Panc1 (cell line): ENCODE results near the gene SLC6A6. TPM values are rescaled to one million over a fixed set of nuclear protein-coding genes. Genes with fewer than 3 reads are reported as not detected.

Source experiments
- ATAC-seq: fragments of 200-7000 bp; cut with Tn5 transposase; 2 replicates; pipeline ENCODE4 v1.9.1; 2020; ENCODE audit warnings: mild to moderate bottlenecking, moderate library complexity
- BruUV-seq: library from RNA; stranded (reverse); fragments of 400-500 nt; replicated peaks from 2 replicates; lab custom pipeline; 2021; lab: Mats Ljungman, UMichigan
- CTCF ChIA-PET: fragments of 300-600 bp; sonication (Branson Sonifier 250); formaldehyde crosslinking; loops from one replicate; lab custom pipeline; 2022; ENCODE audit warnings: antibody characterized with exemption; lab: Charles Lee
- POLR2A ChIA-PET: fragments of 300-600 bp; sonication (Branson Sonifier 250); formaldehyde crosslinking; loops from one replicate; lab custom pipeline; 2022; ENCODE audit warnings: antibody characterized with exemption; lab: Charles Lee
- DNase-seq: peaks from one replicate; pipeline ENCODE4 v3.0.0-alpha.2; 2010; ENCODE audit warnings: low read depth, low spot score
- H3K27ac ChIP-seq: 2 replicates; pipeline ENCODE4 v1.5.1; 2011; ENCODE audit warnings: mild to moderate bottlenecking, low read length, inconsistent platforms
- H3K27me3 ChIP-seq: fragments of 200-500 bp; sonication (Bioruptor generic); 2 replicates; pipeline ENCODE4 v1.6.0; 2014; ENCODE audit warnings: low read length, inconsistent platforms; ENCODE audit not compliant: control insufficient read depth, insufficient read depth
- H3K36me3 ChIP-seq: fragments of 200-500 bp; sonication (Bioruptor generic); 2 replicates; pipeline ENCODE4 v1.5.1; 2014; ENCODE audit warnings: inconsistent platforms, mild to moderate bottlenecking, low read length, moderate library complexity; ENCODE audit not compliant: control insufficient read depth, insufficient read depth
- H3K4me1 ChIP-seq: 2 replicates; pipeline ENCODE4 v1.5.1; 2011; ENCODE audit warnings: inconsistent platforms, mild to moderate bottlenecking, low read length, moderate library complexity; ENCODE audit not compliant: control insufficient read depth, insufficient read depth
- H3K4me3 ChIP-seq, 2 experiments: 2 replicates each; pipeline ENCODE4 v1.5.1; 2011 to 2012; ENCODE audit warnings: low read depth in 2 of 2, low read length in 2 of 2, mild to moderate bottlenecking in 2 of 2, inconsistent platforms in 1 of 2, moderate library complexity in 1 of 2
- H3K9me3 ChIP-seq: fragments of 200-500 bp; sonication (Bioruptor generic); 2 replicates; pipeline ENCODE4 v1.5.1; 2014; ENCODE audit warnings: low read depth, mild to moderate bottlenecking, inconsistent platforms, low read length, moderate library complexity; ENCODE audit not compliant: control insufficient read depth, insufficient read depth
- POLR2AphosphoS5 ChIP-seq: IDR thresholded peaks from 2 replicates; pipeline ENCODE4 v1.6.1; 2012; ENCODE audit warnings: mild to moderate bottlenecking, low read depth, low read length, moderate library complexity
- SIN3A ChIP-seq: IDR thresholded peaks from 2 replicates; pipeline ENCODE4 v1.6.1; 2012; ENCODE audit warnings: low read depth, mild to moderate bottlenecking, low read length, moderate library complexity, borderline replicate concordance; ENCODE audit not compliant: insufficient read depth
- TCF7L2 ChIP-seq: IDR thresholded peaks from 2 replicates; pipeline ENCODE4 v1.6.1; 2011; ENCODE audit warnings: mild to moderate bottlenecking, low read depth, low read length, inconsistent platforms
- in situ Hi-C: cut with HindIII; loops from 2 replicates; pipeline ENCODE4 v1.10.0; 2016; ENCODE audit warnings: low sequenced_read_pairs, low pct_unique_long_range_greater_than_20kb
- intact Hi-C: fragments of 100-400 bp; cut with micrococcal nuclease; formaldehyde crosslinking; loops from one replicate; pipeline ENCODE4 v1.10.0; 2022; ENCODE audit not compliant: unreplicated experiment
- total RNA-seq: library from RNA; stranded (reverse); gene quantifications from one replicate; pipeline ENCODE4 v1.2.1, GENCODE V29; 2021; ENCODE audit not compliant: unreplicated experiment
- TF ChIP-seq, protein P1 (sequence below), 2 experiments: IDR thresholded peaks; 2 replicates each; pipeline ENCODE4 v1.6.1; 2011 to 2012; ENCODE audit warnings: low read depth in 2 of 2, control low read depth in 1 of 2, low read length in 1 of 2, mild to moderate bottlenecking in 1 of 2, moderate library complexity in 1 of 2; ENCODE audit not compliant: insufficient read depth in 1 of 2
- TF ChIP-seq, protein P2 (sequence below): fragments of 450-650 bp; IDR thresholded peaks from 2 replicates; pipeline ENCODE4 v1.5.1; 2017; ENCODE audit warnings: mild to moderate bottlenecking

SLC6A6 gene
- total RNA-seq, 1 experiment from 2014 or later: 61.0 TPM

DNA sequence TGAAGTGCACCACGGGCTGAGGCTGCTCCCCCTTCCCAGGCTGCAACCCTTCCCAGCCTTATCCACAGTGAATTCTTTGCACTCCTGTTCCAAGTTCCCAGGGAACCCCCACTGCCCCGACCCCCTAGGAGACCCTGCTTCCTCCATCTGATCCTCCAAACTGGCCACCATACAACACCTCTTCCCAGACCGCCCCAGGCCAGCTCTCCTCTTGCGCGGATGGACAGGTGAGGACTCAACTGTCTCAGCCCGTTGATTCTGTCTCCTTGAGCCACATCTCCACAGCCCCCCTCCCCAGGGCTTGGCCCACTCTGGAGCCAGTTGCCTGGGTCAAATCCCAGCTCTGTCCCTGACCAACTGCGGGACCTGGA, 116.0 kb downstream of the SLC6A6 start:
- TF ChIP-seq POLR2AphosphoS5 (no peak), TCF7L2 (no peak)
- TF ChIP-seq, protein P1, sequence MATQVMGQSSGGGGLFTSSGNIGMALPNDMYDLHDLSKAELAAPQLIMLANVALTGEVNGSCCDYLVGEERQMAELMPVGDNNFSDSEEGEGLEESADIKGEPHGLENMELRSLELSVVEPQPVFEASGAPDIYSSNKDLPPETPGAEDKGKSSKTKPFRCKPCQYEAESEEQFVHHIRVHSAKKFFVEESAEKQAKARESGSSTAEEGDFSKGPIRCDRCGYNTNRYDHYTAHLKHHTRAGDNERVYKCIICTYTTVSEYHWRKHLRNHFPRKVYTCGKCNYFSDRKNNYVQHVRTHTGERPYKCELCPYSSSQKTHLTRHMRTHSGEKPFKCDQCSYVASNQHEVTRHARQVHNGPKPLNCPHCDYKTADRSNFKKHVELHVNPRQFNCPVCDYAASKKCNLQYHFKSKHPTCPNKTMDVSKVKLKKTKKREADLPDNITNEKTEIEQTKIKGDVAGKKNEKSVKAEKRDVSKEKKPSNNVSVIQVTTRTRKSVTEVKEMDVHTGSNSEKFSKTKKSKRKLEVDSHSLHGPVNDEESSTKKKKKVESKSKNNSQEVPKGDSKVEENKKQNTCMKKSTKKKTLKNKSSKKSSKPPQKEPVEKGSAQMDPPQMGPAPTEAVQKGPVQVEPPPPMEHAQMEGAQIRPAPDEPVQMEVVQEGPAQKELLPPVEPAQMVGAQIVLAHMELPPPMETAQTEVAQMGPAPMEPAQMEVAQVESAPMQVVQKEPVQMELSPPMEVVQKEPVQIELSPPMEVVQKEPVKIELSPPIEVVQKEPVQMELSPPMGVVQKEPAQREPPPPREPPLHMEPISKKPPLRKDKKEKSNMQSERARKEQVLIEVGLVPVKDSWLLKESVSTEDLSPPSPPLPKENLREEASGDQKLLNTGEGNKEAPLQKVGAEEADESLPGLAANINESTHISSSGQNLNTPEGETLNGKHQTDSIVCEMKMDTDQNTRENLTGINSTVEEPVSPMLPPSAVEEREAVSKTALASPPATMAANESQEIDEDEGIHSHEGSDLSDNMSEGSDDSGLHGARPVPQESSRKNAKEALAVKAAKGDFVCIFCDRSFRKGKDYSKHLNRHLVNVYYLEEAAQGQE (IDR thresholded peaks at IDR 0.05; ENCODE audit: insufficient read depth in 1 of 2, low read depth in 2 of 2, low read length in 1 of 2): no peak
- TF ChIP-seq, protein P2, sequence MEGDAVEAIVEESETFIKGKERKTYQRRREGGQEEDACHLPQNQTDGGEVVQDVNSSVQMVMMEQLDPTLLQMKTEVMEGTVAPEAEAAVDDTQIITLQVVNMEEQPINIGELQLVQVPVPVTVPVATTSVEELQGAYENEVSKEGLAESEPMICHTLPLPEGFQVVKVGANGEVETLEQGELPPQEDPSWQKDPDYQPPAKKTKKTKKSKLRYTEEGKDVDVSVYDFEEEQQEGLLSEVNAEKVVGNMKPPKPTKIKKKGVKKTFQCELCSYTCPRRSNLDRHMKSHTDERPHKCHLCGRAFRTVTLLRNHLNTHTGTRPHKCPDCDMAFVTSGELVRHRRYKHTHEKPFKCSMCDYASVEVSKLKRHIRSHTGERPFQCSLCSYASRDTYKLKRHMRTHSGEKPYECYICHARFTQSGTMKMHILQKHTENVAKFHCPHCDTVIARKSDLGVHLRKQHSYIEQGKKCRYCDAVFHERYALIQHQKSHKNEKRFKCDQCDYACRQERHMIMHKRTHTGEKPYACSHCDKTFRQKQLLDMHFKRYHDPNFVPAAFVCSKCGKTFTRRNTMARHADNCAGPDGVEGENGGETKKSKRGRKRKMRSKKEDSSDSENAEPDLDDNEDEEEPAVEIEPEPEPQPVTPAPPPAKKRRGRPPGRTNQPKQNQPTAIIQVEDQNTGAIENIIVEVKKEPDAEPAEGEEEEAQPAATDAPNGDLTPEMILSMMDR: no peak
- no peaks in the 10 kb centered on the region for H3K9me3 ChIP-seq
- DNase-seq (no peak), ATAC-seq (no peak)
- no peak overlapping the region for H3K4me3 ChIP-seq
- H3K4me1 ChIP-seq: no peaks in the 10 kb centered on the region
- intact Hi-C loops: no loop called here
- no peak overlapping the region for H3K27ac ChIP-seq
- no peaks in the 10 kb centered on the region for H3K27me3 ChIP-seq
- H3K36me3 ChIP-seq: no peaks in the 10 kb centered on the region
- in situ Hi-C loops: no loop called here
- ChIA-PET CTCF (no interaction called here), POLR2A (no interaction called here)
- BruUV-seq: no TSS peak

DNA sequence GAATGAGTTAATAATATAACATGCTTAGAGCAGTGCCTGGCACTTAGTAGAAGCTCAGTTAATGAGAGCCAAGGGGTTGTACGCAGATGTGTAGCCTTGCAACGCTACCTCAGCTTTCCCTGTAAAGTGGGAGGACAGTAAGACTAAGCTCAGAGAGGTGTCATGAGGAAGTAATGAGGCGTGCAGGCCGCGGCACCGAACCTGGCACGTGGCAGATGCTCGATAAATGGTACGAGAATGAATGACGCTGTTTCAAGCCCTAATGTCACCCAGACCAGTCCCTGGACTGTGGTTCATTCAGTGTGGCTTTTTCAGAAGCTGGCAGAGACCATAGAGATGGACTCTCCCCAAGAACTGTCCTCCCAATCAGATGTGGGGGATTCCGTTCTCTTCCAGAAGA, 116.5 kb downstream of the SLC6A6 start:
- Histone ChIP-seq H3K4me1 (no peaks in the 10 kb centered on the region), H3K36me3 (no peaks in the 10 kb centered on the region), H3K4me3 (no peak overlapping the region), H3K27me3 (no peaks in the 10 kb centered on the region), H3K27ac (no peak overlapping the region), H3K9me3 (no peaks in the 10 kb centered on the region)
- intact Hi-C loops (no loop called here), in situ Hi-C loops (no loop called here)
- DNase-seq (no peak), ATAC-seq (no peak)
- BruUV-seq: no TSS peak
- ChIA-PET CTCF (no interaction called here), POLR2A (no interaction called here)
- TF ChIP-seq POLR2AphosphoS5 (no peak), SIN3A (no peak), TCF7L2 (no peak)
- TF ChIP-seq, protein P2: no peak
- TF ChIP-seq, protein P1 (IDR thresholded peaks at IDR 0.05; ENCODE audit: insufficient read depth in 1 of 2, low read depth in 2 of 2, low read length in 1 of 2): no peak
